ENCODE measurements around the gene MBD4.
"Not testable (repeated sequence)": the region's sequence is repeated elsewhere in the genome, so short reads cannot be mapped to it uniquely, and the experiment has no call there.

MBD4 gene

DNA sequence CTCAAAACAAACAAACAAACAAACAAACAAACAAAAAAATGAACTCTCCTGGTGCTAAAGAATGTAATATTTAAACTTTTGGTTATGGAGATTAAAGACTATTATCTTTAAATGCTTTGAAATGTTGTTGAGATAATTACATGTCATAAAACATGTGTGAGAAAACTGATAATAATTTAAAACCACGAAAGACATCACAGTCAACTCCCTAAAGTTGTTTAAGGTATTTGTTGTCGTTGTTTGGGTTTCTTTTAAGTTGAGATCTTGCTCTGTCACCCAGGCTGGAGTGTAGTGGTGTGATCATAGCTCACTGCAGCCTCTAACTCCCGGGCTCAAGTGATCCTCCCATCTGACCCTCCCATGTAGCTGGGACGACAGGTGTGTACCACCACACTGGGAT is 23.3 kb downstream of the MBD4 start:
- DNase-seq (ENCODE audit: low read depth): no peak
- no peak overlapping the region for H3K4me3 ChIP-seq (ENCODE audit: low read length)
- TF ChIP-seq, protein P1, sequence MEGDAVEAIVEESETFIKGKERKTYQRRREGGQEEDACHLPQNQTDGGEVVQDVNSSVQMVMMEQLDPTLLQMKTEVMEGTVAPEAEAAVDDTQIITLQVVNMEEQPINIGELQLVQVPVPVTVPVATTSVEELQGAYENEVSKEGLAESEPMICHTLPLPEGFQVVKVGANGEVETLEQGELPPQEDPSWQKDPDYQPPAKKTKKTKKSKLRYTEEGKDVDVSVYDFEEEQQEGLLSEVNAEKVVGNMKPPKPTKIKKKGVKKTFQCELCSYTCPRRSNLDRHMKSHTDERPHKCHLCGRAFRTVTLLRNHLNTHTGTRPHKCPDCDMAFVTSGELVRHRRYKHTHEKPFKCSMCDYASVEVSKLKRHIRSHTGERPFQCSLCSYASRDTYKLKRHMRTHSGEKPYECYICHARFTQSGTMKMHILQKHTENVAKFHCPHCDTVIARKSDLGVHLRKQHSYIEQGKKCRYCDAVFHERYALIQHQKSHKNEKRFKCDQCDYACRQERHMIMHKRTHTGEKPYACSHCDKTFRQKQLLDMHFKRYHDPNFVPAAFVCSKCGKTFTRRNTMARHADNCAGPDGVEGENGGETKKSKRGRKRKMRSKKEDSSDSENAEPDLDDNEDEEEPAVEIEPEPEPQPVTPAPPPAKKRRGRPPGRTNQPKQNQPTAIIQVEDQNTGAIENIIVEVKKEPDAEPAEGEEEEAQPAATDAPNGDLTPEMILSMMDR (conservative IDR thresholded peaks at IDR 0.05; ENCODE audit: low read length): no peak

DNA sequence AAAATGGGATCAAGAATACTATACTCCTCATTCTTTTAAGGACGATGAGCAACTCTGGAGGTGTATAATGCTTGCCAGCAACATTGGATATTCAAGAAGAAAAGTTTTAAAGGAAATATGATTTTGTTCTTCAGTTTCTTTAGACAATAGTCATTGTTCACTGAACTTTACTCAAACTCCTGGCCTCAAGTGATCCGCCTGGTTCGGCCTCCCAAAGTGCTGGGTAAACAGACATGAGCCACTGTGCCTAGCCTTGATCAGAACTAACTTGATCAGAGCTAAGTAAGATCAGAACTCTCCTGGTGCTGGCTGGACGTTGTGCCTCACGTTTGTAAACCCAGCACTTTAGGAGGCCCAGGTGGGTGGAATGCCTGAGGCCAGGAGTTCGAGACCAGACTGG is 23.9 kb downstream of the MBD4 start:
- no peak overlapping the region for H3K4me3 ChIP-seq (ENCODE audit: low read length)
- TF ChIP-seq, protein P1 (conservative IDR thresholded peaks at IDR 0.05; ENCODE audit: low read length): no peak
- no peak for DNase-seq (ENCODE audit: low read depth)

DNA sequence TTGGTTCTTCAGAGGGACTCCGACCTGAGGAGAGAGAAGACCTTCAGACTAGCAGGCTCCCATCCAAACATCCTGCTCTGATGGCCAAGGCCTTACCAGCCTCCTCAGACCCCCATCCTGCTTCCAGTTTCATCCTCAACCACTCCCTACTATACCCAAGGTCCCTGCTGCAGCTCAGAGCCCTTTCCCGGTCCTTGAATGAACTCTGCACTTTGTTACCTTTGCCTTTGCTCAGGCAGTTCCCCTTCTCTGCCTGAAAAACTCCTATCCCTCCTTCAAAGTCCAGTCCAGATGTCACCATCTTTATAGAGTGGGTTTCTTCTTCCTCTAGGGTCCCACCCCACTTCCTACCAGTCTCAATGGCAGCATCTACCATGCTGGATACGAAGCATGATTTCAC is 24.4 kb downstream of the MBD4 start:
- no peak overlapping the region for H3K4me3 ChIP-seq (ENCODE audit: low read length)
- TF ChIP-seq, protein P1 (conservative IDR thresholded peaks at IDR 0.05; ENCODE audit: low read length): no peak
- DNase-seq (ENCODE audit: low read depth): no peak

DNA sequence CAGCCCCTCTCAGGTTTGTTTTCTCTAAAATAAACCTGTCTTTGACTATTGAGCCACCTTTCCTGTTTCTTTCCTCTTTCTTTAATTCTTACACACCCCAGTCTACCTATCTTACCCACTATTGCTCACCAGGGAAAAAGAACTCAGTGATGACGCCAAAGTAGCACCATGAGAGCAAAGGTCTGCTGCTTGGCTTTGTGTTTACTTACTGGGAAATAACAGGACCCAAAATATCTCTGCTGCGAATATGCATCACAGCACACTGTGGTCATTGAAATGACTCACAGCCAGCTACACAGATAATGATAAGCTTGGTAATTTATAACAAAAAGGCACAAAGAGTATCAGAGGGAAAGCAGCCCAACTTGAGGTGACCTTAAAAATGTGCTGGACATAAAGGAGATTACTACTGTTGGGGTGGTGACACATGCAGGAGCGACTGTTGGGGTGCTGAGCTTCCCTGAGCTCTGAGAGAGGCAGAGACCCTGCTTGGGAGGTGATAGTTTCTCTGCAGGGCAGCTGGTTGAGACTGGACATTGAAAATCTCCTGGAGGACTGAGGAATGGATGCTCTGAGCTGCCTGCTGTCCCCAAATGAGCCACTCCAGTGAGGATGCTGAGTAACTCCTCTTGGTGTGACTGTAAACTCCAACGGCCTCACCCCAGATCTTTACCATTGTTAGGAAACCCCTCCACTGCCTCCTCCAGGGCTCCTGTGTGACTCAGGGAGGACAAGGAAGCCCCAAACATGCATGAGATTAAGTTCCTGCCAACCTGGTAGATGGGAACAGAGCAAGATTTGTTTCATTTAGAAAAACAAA is 25.9 kb downstream of the MBD4 start:
- DNase-seq (ENCODE audit: low read depth): peak; percentile 58
- TF ChIP-seq, protein P1 (conservative IDR thresholded peaks at IDR 0.05; ENCODE audit: low read length): no peak
- H3K4me3 ChIP-seq (ENCODE audit: low read length): no peak overlapping the region

GRCh38 chr3:129413238-129413637 is 26.5 kb downstream of the MBD4 start:
- DNase-seq (ENCODE audit: low read depth); H3K4me3 ChIP-seq (ENCODE audit: low read length): not testable (repeated sequence)

DNA sequence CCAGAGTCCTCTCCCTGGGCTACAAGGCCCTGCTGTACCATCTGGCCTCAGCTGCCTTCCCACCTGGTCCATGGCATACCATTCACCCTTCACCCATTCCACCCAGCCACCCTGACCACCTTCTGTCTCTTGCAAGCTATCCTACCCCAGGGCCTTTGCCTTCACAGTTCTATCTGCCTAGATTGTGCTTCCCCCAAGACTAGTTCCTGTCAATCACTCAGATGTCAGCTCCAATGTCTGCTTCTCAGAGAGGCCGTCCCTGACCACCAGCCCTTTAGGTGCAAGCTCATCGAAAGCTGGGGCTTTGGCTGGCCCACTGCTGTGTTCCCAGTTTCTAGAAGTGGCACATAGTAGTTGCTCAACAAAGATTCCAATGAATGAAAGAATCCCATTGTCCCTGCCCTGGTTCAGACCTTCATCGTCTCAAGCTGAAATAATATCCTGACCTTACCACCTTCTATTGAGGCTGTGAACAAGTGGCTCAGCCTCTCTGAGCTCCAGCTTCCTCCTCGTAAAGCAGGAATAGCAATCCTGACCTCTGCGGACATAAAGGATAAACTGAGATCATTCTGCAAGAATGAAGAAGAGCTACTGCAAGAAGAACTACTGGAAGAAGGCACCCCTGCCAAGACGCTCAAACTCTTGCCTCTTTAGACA is 27.1 kb downstream of the MBD4 start:
- DNase-seq (ENCODE audit: low read depth): no peak
- TF ChIP-seq, protein P1 (conservative IDR thresholded peaks at IDR 0.05; ENCODE audit: low read length): no peak
- no peak overlapping the region for H3K4me3 ChIP-seq (ENCODE audit: low read length)

GRCh38 chr3:129410971-129411370 is 28.8 kb downstream of the MBD4 start:
- no peak overlapping the region for H3K4me3 ChIP-seq (ENCODE audit: low read length)
- DNase-seq (ENCODE audit: low read depth): no peak
- TF ChIP-seq, protein P1 (conservative IDR thresholded peaks at IDR 0.05; ENCODE audit: low read length): no peak
